ENCODE measurements around the gene TOR1AIP2.

- TF ChIP-seq CTCF (IDR thresholded peaks at IDR 0.05) (no peak), POLR2A (IDR thresholded peaks at IDR 0.05) (no peak)
Measured at GRCh38 chr1:179870870-179871269, 6.7 kb downstream of the TOR1AIP2 start.

Data from thyroid gland (tissue), 4 donors.